ENCODE results near the gene CHML.

CHML gene

DNA sequence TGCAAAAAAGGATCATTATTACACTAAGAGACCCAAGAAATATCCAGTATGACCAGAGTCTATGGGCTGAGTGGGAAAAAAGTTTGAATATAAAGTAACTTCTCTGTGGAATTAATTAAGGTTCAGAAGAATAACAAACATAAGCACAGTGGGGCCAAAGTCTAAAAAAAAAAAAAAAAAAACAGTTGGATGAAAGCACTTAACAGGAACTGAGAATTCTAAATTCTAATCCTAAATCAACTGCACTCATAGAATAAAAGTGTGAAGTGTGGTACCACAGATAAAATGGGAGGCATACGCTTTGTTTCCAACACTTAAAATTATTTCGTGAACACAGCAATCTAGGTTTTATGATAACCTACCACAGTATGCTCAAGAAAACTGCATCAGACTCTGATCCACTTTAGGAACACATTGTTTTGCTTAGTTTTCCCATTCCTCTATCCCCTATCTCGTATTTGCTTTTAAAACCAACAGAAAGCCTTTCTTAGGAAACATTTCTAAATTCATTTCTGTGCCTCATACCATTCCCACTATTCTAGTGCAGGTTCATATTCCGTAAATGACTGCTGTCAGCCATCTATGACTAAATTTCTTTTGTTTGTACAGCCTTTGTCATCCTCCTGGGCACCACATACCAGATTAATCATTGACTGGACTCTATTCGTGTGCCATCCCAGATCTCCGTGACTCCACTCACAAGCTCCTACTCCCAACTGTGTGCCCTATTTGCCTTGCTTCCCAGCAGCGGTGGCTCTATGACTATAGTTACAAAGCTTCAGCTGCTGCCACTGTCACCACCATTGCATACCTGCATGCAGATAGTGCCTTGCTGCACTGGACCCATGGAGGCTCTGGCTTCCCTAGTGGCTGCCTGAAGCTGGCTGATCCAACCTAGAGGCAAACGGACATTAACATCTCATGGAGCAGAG, 24.9 kb downstream of the CHML start:
- no peak for DNase-seq (ENCODE audit: low read depth)

DNA sequence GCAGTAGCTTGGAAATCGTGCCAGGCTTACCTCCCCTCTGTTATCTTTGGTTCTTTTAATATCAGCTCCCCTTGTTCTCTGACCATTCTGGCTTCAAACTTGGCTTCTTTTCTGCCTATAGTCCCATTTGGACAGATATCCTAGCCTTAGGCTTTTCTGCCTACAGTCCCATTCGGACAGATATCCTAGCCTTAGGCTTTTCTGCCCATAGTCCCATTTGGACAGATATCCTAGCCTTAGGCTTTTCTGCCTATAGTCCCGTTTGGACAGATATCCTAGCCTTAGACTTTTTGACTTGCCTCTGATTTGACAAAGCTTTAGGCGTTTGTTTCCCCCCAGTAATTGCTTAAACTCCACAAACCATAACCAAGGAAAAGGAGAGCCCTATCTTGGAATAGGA, 25.6 kb downstream of the CHML start:
- no peak for DNase-seq (ENCODE audit: low read depth)

DNA sequence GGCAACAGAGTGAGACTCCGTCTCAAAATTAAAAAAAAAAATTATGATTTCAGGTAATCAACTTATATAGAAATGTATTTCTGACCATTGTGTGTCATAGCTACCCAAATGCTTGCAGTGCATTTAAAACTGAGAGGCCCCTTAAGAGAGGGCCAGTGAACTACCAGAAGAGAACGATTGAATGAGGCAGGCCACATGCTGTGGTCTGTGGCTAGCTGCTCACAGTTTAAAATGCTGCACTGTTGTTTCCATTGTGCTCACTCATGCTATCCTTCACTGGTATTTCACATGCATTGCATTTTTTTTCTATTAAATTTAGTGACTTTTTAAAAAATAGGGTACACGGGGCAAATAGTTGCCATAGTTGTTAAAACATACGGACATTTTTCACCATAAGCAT, 26.0 kb downstream of the CHML start:
- DNase-seq (ENCODE audit: low read depth), result no peak

DNA sequence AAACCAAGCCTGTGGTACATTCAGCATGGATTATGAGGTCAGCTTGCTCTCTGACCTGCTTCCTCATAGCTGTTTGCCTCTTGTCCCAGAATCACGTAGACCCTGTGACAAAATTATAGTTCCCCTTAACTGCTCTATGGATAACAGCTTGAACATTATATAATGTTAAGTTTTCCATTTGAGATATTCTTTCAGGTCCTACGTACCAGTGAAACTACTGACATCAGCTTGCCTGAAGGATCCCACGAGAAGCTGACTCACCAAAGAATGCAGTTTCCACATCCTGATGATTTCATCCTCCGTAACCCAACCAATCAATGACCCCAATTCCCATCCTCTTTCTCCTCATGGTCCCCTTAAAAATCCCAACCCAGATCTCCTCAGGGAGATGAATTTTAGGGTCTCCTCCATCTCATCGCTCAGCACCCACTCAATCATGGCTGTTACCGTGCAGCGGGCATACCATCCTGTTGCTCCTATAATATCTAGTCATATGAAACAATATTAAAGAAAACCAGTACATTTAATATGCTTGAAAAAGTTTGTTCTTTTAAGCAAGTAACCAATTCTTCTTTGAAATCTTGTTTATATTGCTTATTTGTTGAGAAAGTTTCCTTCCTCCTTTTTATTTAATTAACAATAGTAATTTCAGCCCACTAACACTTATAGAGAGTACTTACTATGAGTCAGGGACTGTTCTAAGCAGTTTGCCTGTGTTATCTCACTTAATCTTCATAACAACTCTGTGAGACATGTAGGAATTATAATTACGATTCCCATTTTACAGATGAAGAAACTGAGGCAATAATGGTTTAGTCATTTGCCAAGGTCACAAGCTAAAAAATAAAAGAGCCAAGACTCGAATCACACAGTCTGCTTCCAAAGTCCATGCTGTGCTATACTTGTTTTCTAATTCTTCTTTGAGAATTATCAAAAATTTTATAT, 27.4 kb downstream of the CHML start:
- DNase-seq (ENCODE audit: low read depth), result no peak

DNA sequence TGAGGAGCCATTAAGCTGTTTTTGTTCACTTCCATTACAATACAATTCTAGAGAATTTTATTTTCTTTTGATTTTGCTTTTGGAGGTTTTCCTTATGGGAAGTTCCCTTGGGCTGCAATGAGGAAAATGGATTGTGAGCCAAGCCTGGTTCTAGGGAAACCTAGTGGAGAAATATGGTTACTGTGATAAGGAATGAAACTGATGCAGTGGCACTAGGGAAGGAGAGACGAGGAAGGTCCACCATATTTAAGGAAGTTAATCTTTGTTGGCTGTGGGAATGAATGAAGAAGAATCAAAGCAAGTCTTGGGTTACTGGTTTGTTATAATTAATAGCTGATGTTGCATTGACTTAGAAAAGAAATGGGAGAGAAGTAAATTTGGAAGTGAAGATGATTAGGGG, 28.4 kb downstream of the CHML start:
- no peak for DNase-seq (ENCODE audit: low read depth)

DNA sequence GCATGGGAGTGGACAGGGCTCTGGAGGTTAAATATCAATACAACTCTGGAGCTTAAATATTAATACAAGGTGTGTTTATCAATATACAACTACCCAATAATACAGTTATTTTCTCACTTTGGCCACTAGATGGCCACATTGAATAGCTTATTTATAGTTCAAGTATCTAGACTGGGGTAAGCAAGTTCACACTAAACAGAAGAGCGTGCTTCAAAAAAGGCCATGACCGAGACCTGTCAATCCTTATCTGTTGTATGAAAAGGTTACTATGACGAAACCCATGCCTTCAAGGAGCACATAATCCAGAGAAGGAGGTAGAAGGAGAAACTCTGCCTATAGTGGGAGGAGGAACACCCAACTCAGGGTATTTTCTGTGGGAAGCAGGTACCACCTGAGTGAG, 29.1 kb downstream of the CHML start:
- no peak for DNase-seq (ENCODE audit: low read depth)

DNA sequence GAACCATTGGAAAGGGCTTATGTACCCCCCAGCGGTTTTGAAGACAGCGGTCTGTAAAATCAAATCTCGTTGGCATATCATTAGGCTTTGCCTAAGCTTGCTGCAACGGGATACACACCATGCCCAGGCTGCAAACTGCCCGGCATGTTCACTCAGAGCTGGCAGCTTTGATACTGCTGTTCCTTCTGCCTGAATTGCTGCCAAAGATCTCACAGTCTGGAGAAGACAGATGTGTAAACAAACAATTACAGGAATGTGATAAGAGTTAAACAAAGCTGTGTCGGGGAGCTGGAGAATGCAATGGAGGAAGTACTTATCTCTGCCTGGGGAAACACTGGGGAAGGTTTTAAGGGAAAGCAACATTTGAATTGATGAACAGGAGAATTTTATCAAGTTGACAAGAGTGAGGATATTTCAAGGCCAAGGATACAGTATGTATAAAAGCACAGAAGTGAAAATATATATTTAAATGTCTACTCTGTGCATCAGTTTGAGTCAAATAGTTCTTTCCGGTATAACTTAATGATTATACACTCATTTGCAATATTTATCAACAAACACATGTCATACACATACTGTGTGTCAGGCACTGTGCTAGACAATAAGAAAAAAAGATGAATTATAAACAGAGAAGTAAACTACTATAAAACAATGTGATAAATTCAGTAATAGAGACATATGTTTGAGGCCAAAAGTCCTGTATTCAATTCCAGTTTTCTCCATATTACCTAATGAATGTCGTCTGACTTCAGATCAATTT, 29.9 kb downstream of the CHML start:
- DNase-seq (ENCODE audit: low read depth), result no peak

DNA sequence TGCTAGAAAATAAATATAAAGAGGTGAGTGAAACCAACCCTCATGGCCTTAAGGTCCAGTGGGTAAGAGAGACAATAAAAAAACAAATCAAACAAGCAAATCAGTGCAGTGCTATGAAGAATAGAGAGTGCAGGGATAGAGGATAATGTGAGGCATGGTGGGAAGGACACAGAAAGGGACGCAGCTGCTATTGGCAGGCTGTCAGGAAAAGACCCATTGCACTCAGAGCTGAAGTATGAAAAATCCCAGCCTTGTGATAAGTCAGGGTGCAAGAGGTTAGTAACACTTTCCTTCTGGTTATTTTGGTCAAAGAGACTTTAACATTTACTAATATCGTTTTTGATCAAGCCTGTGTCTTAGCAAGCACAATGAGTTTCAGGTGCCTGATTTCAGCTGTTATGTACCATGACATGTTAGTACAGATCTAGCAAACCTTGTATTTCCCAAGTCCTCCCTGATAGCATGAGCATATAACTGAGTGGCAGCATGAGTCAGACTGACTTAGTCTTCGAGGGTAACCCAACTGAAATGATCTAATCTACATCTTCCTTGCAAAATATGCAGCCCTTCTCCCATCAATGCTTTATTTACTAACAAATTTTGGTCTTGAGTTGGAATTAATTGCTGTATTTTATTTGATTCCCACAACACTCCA, 31.7 kb downstream of the CHML start:
- DNase-seq (ENCODE audit: low read depth), result no peak

DNA sequence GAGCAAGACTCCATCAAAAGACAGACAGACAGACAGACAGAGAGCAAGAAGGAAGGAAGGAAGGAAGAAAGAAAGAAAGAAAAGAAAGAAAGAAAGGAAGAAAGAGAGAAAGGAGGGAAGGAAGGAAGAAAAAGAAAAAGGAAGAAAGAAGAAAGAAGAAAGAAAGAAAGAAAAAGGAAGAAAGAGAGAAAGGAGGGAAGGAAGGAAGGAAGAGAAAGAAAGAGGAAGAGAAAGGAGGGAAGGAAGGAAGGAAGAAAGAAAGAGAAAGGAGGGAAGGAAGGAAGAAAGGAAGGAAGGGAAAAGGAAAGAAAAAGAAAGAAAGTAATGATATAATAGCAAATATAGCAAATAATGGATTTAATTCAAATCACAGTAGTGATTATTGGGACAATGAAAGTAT, 32.7 kb downstream of the CHML start:
- DNase-seq (ENCODE audit: low read depth), result no peak

DNA sequence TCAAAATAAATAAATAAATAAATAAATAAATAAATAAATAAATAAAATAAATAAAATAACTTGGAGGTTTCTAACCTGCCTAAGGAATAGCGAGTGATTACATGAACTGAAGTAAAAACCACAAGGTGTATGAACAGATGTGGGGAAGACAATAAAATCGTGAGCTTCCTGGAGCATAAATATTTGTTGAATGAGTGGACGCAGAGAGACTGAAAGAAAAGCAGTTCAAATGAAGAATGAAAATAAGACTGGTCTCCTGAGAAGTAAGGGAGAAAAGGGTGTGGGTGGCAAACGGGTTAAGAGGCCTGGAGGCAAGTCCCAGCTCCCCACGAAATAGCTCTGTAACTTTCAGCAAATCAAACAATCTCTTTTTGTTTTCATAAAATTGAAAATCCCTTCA, 33.6 kb downstream of the CHML start:
- DNase-seq (ENCODE audit: low read depth), result no peak

DNA sequence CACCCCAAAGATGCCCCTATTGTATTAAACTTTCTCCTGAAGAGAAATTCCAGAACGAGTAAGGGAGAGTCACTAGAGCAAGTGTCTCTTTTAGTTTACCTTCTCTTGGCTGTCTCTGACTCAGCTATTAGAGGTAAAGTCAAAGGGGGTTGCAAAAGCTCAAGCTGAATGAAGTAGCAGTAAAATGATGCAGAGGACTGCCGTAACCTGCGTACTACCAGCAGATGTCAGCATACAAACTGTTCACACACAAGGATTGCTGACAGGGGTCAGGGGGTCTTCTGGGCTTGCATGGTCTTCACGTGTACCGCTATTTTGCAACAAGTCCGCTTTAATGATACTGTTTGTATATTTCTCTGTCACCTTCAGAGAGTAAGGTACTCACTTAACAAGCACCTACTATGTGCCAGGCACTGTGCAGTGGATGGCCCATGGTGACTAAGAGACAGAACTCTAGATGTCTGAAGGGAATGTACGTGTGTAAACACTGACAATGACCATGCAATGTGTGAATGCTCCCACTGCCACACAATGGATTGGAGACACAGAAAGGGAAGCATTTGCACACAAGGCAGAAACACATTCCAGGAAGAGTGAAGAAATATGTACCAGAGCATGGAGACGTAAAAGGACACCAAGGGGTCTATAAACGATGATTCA, 34.9 kb downstream of the CHML start:
- DNase-seq (ENCODE audit: low read depth), result no peak

DNA sequence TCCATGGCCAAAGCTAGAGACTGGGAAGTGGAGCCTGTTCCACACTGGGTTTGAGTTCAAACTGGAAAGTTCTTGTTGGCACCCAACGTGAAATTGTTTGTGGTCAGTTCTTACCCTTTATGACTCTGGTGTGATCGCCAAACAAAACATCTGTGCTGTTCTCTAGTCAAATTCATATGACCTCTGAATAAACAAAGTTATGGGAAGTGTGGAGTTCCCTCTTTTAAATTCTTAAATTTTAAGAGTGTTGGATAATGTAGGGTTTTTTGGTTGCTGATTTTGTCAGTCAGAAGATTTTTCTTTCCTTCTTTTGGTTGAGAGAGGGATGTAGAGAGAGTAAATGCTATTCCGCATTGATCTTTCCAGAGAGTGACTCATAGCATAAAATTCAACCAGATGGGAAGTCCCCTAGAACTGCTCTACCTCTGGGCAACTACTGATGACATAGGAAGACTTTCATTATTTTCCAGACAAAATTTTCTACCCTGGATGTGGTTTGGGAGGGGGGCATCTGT, 36.4 kb downstream of the CHML start:
- DNase-seq (ENCODE audit: low read depth), result no peak

DNA sequence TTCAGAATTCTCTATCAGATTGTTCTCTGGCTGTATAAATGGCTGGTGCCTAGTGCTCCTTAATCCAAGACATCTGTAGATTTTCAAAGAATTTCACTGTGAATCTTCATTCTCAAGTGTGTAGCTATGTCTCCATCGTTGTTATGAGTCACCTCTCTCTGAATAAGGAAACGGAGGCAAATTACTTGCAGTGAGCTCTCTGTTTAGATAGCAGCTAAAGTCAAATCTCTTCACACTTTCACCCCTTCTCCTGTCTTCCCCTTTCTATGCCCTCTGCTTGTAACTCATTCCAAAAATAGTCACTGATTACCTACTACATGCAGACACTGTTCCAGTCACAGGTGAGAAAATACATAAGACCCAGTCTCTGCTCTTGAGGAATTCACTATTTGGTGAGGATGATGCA, 39.7 kb downstream of the CHML start:
- no peak for DNase-seq (ENCODE audit: low read depth)

DNA sequence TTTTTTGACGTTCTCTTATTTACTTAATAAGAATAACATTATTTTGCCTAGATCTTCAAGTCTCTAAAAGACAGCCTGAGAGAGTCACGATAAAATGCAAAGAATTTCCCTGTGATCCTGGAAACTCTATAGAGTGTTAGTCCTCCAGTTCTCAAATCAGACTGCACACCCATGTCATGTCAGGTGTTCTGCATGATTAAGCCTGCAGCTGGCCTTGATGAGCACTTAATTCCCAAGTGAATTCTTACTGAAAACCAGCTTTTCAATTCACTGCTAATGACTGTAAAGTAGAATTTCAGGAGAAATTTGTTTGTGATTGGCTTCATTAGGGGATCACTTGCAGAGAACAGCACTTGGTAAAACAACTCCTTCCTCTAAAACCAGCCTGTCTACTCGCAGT, 41.9 kb downstream of the CHML start:
- DNase-seq (ENCODE audit: low read depth), result no peak

DNA sequence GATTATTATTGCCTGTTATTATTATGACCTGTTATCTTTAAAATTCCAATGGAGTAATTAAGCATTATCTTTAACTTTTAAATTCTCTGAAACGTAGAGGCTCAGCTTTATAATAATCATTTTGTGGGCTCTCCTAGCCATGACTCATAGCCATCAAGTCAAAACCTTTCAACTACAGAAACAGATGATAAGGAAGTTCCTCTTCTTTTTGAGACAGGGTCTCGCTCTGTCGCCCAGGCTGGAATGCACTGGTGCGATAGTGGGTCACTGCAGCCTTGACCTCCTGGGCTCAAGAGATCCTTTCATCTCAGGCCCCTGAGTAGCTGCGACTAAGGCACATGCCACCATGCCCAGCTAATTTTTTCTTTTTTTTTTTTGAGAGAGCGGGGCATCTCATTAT, 43.5 kb downstream of the CHML start:
- DNase-seq (ENCODE audit: low read depth), result no peak

DNA sequence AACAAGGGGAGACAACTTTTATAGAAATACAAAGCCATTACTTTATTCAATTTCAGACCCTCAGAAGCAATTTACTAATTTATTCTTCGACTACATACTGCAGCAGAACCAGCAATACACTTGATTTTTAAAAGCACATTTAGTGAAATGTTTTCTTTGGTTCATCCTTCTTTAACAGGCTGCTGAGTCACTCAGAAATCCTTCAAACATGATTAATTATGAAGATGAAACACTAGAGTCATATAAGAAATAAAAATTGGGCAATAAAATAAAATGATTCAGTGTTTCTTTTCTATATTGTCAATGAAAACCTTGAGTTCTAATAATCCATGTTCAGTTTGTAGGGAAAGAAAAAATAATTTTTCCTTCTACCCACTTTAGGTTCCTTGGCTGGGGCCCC, 47.0 kb downstream of the CHML start:
- no peak for DNase-seq (ENCODE audit: low read depth)

DNA sequence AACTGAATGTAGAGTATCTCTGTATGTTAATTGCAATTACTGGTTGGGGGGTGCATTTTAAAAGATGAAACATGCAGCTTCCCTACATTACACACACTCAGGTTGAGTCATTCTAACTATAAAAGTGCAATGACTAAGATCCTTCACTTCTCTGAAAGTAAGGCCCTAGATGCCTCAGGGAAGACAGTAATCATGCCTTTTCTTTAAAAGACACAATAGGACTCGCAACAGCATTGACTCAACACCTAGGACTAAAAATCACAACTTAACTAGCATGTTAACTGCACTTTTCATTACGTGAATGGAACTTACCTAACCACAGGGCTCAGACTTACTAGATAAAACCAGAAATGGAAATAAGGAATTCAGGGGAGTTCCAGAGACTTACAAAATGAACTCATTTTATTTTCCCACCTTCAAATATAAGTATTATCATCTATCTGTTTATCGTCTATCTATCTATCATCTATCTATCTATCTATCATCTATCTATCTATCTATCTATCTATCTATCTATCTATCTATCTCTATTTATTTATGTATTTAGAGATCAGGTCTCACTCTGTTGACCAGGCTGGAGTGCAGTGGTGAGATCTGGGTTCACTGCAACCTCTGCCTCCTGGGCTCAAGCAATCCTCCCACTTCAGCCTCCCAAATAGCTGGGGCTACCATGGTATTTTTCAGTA, 47.8 kb downstream of the CHML start:
- no peak for DNase-seq (ENCODE audit: low read depth)

DNA sequence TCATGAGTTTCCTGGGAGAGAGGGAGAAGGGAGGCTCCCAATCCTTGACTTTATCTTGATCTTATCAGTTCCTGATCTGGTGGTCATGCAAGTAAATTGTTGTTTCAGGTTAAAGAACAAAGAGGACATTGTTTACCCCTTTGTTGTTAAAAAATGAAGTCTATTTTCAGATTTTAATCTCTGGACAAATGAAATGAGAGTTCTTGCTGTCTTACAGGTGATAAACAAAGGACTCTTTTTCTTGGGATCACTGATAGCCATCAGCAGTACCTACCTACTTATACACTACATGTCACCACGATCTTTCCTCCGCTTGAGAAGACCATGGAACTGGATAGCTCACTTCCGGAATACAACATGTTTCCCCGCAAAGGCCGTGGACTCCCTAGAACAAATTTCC, 48.4 kb downstream of the CHML start:
- no peak for DNase-seq (ENCODE audit: low read depth)

DNA sequence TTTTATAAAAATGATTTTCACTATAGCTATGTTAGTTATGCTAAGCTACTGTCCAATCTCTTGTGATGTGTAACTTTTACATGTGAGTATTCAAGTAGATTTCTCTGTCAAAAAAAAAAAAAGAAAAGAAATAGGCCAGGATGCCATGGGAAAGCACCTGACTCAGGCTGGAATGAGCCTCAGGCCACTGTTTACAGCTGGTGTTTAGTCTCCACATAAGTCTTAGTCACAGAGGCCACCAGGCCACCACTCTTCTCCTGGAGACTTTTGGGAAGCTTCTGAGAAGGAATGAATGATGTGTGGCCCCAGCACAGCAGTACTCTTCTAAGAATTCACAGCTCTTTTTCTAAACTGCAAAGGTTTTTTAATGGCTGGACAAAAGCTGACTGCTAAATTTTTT, 48.9 kb downstream of the CHML start:
- no peak for DNase-seq (ENCODE audit: low read depth)

DNA sequence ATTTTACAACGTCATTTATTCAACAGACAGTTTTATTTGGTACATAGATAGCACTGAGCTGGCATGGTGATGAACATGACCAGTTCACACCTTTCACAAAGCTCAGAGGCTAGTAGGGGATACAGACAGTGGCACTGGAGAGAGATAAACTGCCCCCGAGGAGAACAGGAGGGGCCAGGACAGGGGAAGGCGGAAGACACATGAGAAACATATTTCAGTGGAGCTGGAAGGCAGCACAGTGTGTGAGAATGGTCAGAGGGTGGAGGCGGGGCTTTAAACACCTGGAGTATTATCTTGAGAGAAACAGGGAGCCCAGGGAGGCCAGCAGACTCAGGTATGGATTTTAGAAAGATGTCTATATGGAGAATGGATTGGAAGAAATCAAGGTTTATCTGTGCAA, 49.5 kb downstream of the CHML start:
- no peak for DNase-seq (ENCODE audit: low read depth)

All from stimulated activated CD8-positive, alpha-beta memory T cell treated with anti-CD3 and anti-CD28 coated beads, Interleukin-15, amount 100 ng/mL, for 24 hours (primary cell).